Left renal pelvis (tissue), 4 donors: ENCODE data around the gene NLGN2. TPM values are rescaled to one million over a fixed set of nuclear protein-coding genes. Genes with fewer than 3 reads are reported as not detected.

Source experiments
- DNase-seq, 4 donors: peaks; one replicate each; pipeline ENCODE4 v3.0.0-alpha.2; 2013; ENCODE audit warnings: low read depth in 4 of 4, low spot score in 3 of 4
- polyA plus RNA-seq, 4 donors: library from polyadenylated mRNA; unstranded; fragments of 120-200 nt; gene quantifications; one replicate each; pipeline ENCODE4 v1.2.1, GENCODE V29; 2013; ENCODE audit not compliant: insufficient read length in 4 of 4

Gene NLGN2
- polyA plus RNA-seq, 4 donors, result 21.4 to 55.8 (median 32.8) TPM

DNA sequence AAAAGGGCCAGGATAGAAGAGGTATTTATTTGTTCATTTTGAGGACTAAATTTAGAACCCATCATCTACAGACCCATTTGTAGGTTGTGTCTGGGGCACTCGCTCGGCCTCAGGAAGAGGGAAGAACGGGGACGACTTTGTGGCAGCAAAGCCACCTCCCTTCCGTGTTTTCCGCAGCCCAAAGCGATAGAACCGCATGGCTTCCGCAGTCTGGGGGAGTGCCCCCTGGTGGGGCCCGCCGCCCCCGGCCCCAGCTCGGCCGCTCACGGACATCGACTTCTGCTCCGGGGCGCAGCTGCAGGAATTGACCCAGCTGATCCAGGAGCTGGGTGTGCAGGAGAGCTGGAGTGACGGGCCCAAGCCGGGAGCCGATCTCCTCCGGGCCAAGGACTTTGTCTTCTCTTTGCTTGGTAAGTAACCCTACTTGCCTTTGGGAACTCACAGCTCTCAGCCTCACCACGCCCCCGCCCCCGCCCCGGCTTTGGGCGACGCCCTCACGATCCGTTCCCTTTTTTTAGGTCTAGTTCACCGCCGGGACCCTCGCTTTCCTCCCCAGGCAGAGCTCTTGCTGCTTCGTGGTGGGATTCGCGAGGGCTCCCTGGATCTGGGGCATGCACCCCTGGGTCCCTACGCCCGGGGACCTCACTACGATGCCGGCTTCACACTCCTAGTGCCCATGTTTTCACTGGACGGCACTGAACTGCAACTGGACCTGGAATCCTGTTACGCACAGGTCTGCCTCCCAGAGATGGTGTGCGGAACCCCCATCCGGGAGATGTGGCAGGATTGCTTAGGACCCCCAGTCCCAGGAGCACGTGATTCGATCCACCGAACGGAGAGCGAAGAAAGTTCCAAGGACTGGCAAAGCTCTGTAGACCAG, 28.3 kb downstream of the NLGN2 start:
- DNase-seq, result peak in 1 of 4 donors; percentile 9

DNA sequence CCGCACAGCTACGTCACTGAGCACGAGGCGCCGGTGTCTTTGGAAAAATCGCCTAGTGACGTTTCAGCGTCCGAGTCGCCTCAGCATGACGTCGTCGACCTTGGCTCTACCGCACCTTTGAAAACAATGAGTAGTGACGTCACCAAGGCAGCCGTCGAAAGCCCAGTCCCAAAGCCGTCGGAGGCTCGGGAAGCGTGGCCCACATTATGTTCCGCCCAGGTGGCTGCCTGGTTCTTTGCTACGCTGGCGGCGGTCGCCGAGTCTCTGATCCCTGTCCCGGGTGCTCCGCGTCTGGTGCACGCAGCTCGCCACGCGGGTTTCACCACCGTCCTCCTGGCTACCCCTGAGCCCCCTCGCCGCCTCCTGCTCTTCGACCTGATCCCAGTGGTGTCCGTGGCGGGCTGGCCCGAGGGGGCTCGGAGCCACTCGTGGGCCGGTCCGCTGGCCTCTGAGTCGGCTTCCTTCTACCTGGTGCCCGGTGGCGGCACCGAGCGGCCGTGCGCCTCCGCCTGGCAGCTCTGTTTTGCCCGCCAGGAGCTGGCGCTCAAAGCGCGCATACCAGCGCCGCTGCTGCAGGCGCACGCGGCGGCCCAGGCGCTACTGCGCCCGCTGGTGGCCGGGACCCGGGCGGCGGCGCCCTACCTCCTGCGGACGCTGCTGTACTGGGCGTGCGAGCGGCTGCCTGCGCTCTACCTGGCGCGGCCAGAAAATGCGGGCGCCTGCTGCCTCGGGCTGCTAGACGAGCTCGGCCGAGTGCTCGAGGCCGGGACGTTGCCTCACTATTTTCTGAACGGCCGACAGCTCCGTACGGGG, 29.1 kb downstream of the NLGN2 start:
- DNase-seq, result peak in 1 of 4 donors; percentile 71

DNA sequence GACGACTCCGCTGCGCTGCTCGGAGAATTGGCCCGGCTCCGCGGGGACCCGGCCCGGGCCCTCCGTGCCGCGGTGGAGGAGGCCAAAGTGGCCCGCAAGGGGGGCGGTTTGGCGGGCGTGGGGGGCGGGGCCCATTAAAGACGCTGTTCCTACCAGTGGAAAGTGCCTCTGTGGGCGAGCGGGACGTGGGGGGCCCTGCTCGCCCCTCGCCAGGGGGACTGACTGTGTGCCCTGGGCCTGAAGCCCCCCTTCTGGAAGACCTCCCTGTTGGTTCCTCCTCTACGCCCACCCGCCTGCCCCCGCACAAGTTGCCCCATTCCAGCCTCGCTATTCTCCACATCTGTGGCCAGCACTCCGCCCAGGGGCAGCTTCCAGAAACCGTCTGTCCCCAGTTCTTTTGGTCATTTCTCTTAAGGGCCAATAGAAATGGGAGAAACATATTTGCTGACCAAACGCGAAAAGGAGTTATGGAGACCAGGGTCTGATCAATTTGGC, 29.8 kb downstream of the NLGN2 start:
- DNase-seq, result no peak

DNA sequence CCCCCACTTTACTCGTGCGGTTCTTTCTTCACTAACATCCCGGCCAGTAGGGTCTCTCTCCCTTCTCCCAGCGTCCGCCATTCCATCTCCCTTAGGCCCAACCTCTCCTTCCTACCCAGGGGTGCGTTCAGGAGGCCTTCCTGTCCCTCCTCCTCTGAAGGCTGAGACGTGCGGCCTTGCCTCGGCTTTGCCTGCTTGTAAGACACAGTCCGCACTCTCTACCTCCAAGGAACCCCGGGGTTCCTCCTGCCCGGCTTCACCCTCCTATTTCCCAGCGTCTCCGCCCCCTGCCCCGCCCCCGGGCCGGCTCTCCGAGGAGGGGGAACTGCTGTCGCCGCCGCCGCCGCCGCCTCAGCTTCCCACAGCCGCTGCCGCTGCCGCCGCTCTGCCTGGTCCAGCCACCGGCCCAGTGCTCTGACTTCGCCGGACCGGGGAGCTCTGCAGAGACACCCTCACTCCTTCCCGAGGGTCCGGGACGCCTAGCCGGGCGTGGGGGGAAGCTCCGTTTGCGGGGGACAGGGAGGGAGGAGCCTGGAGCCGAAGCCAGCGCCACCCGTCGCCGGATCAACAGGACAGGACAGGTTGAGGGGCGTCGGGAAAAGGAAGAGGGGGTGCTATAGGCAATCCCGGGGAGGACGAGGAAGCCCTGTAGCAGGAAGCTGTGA, 30.4 kb downstream of the NLGN2 start:
- peak in 1 of 4 donors; percentile 24 for DNase-seq

DNA sequence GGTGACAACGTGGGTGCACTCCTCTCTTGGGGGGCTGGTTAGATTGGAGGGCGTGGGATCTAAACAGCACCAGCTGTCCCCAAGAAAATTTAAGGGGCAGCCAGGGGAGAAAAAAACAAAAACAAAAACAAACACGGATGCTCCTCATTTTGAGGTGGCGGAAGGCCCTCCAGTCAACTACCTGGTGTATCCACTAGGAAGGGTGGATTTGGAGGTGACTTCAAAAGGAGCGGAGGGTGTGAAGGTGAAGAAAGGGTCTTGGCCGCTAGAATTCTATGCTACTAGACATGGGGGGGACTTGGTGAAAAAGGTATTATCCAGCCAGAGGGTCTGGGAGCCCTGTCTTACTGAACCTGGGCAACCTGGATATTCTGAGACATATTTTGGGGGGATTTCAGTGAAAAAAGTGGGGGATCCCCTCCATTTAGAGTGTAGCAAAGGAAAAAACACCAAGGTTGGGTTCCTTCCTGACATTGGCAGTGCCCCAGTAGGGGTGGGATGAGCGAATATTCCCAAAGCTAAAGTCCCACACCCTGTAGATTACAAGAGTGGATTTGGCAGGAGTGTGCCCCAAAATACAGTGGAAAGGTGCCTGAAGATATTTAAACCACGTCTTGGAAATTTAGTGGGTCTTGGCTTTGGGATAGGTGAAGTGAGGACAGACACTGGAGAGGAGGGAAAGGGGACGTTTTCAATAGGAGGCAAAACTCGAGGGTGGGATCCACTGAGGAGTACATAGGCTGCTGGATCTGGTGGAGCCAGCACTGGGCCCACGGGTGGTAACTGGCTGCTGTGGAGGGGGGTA, 31.2 kb downstream of the NLGN2 start:
- DNase-seq, result no peak

DNA sequence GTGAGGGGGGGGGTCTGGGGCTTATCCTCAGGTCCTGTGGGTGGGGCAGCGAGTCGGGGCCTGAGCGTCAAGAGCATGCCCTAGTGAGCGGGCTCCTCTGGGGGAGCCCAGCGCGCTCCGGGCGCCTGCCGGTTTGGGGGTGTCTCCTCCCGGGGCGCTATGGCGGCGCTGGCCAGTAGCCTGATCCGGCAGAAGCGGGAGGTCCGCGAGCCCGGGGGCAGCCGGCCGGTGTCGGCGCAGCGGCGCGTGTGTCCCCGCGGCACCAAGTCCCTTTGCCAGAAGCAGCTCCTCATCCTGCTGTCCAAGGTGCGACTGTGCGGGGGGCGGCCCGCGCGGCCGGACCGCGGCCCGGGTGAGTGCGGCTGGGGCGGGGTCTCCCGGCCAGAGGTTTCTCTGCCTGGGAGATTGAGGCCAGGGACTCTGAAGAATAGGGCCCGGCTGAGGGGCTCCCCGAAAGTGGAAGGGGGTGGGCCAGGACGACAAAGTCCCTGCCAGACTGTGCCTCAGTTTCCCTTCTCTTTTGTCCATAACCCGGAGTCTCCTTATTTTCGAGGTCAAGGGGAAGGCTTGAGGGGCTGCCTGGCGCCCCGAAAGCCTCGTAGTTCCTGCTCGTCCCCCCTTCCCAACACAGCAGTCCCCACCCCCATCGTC, 31.9 kb downstream of the NLGN2 start, which contains the start of gene FGF11:
Gene FGF11, plus strand, starts transcription at position 51 of the 651 bp plus-strand sequence. Its CDS starts 109 bp downstream, at position 160.
- DNase-seq, result no peak

DNA sequence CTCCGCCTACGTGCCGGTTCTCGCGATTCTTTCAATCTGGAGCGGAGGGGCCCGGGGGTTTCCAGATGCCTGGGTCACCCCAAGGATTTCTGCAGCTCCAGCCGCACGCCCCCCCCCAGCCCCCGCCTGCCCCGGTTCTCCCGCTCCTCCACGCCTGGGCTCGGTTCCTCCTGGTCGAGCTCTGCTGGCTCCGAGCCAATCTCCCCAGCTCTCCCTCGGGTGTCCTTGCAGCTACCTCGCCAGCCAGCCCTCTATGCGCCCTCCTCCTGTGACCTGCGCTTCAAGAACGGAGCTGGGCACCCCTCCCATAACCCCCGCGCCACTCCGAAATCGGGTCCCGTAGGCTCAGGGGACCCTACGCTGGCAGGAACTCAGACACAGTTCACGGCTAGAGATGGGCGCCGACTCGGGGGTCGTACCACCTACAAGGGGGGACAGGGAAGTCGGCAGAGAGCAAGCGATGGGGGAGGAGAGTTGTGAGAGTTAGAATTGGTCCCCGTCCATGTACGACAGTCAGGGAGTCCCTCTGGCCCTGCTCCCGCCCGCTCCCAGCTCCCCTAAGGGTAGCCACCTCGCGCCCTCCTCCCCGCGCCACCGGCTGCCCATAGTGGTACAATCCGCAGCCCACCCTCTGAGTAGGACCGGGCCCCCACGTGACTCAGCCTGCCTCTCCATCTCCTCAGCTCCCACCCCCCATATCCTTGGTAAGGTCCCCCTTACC, 32.6 kb downstream of the NLGN2 start:
- peak in 1 of 4 donors; percentile 36 for DNase-seq

DNA sequence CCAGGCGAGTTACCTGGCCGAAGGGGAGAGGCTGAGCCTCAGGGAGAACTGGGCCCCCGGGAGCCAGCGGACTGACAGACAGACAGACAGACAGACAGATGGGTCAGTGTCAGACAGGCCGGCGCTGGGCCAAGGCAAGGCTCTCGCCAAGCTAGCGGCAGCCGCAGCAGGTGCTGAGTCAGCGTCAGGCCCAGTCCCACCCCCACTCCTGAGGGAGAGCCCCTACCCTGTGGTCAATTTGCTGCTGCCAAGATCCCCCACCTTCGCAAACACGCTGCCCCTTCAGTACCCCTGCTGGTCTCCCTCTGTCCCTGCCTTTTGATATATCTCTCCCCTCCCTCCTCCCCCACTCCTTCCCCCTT, 33.2 kb downstream of the NLGN2 start:
- peak in 1 of 4 donors; percentile 14 for DNase-seq

DNA sequence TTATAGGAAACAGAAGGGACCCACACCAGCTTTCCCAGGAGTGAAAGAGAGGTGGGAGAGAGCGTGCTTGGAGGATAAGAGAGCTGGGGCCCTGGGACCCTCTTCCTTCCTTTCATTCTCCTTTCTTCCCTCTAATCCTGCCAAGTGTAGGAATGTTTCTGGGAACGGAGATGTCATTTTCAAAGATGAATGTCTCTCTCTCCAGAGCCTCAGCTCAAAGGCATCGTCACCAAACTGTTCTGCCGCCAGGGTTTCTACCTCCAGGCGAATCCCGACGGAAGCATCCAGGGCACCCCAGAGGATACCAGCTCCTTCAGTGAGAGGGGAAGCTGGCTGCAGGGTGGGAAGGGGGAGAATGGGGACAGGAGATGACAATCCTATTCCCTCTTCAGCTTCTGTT, 33.6 kb downstream of the NLGN2 start:
- no peak for DNase-seq

DNA sequence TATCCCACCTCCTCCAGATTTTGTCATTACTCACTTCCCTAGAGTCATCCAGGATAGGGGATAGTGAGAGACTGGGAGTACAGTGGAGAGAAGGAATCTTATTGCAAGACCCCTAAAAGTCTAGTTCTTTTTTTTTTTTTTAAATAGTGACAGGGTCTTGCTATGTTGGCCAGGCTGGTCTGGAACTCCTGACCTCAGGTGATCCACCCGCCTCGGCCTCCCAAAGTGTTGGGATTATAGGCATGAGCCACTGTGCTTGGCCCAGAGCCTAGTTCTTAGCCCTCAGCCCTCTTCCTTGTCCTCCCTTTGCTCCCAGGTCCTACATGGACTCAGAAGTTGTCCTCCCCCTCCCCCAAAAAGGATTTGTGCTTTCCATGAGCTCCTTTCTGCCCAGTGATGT, 34.5 kb downstream of the NLGN2 start:
- no peak for DNase-seq

DNA sequence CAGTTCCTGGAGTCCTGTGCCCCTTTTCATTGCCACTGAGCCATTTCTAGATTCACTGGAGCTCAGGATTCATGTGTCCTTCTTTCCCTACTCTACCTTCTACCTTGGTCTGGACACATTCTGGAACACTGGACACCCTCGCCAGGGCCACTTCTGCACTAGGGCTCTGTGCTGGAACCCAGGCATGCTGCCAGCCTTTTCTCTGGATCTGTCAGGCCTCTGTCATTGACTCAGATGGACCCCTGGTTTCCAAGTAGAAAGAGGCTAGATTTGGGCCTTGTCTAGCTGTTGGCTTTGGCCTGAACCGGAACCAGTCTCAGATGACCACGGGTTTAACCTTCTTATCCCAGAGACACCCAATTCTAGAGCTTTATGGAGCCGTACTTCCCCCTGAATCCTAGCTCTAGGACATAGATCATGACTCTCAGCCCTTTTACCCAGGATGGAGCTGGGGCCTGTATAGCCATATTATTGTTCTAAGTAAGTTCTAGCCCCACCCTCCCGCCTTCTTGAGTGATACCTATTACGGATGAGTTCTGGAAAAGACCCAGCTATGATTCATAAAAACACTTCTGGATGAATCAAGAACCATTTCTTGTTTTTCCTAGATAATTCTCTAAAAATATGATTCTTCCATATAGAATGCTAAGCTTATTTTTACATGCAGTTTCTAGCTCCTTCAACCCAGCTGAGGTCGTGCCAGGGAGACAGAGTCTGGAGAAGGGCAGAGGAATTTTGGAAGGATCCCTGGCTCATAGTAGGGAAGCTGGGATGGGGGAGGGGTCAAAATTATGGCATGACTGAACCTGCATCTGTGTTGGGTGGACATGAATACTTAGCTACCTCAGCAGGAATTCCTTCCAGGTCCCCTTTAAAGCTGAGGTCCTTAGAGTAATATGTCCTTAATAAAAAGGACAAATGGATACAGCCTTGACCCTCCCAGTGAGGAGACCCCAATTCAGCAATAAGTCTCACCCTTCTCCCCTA, 36.1 kb downstream of the NLGN2 start:
- no peak for DNase-seq

DNA sequence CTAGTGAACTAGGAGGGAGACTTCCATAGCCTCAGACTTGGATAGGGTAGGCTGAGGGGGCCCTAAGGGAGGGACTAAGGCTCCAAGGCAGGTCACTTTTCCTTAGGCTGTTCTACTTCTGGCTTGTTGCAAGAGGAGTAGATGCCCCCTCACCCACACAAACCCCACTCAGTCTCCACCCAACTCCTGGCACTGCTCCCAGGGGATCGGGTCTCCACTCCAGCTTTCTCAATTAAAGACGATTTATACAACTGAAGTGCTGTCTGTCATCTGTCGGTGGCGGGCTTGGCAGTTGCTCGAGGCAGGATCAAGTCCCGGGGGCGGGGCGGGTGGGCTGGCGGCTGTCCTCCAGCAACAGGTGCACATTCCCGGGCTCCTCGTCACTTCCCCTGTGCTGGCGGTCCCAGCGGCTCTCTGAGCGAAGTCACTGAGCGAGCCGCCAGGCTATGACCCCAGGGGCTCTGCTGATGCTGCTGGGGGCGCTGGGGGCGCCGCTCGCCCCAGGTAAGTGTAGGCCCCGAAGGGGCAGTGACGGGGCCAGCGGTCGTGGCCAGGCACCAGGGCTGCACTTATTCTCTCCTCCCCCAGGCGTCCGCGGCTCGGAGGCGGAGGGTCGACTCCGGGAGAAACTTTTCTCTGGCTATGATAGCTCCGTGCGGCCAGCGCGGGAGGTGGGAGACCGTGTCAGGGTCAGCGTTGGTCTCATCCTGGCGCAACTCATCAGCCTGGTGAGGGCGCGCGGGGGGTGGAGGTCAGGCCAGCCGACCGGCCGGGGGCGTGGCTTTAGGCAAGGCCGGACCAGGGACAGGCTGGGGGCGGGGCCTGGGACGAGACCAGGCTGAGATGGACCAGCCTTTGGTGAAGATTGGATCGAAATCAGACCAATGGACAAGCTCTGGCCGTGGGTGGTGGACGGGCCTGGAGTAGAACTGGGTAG, 37.3 kb downstream of the NLGN2 start, which contains the start of gene CHRNB1:
Gene CHRNB1, plus strand, starts transcription at position 380 of the 937 bp plus-strand sequence. Its CDS starts 67 bp downstream, at position 447.
- DNase-seq, result no peak

DNA sequence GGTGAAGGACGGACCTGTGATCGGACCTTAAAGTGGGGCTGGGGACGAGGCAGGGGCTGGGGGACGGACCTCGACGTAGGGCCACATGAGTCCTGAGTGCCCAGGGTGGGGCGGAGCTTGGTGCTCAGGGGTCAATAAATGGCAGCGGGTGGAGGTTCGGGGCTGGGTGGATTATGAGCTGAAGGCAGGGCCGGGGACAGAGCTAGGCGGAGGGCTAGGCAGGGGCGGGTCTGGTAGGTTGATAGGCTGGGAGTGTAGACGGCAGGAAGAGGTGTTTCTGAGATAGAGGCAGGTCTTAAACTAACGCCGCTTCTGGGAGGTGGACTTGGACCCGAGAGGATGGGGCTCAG, 37.9 kb downstream of the NLGN2 start:
- no peak for DNase-seq

DNA sequence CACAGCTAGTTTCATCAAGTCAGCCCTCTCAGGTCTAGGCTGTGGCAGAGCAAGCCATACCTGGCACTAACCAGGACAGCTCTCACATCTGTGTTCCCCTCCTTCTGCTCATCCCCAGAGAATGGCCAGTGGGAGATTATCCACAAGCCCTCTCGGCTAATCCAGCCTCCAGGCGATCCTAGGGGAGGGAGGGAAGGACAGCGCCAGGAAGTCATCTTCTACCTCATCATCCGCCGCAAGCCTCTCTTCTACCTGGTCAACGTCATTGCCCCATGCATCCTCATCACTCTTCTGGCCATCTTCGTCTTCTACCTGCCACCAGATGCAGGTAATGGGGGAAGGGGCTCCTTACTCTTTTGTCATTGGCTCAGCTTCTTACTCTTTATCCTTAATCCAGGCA, 40.8 kb downstream of the NLGN2 start:
- DNase-seq, result no peak

DNA sequence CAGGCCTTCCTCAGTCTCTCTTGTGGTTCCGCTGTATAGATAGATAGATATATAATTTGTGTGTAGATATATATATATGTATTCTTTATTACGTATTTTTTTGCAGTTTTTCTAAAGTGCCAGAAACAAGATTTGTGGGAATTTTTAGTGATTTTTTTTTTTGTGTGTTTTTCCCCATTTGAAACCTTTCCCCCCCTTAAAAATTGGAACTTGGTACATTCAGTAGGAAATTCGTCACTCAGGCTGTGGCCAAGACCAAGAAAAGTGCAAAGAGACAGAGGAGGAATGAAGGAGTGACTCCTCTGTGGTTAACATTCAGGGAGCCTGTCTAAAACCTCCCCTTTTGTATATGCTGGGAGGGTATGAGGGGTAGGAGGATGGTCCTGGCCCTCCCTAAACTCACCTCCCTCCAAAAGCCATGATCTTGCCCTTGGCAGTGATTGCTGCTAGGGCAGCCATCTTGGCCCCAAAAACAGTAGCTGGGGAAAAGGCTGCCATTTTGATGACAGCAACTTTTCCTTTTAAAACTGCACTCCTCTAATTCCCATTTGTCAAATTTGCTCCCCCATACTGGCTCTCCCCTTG, 52.4 kb downstream of the NLGN2 start:
- DNase-seq, result no peak
